Calu3 (cell line): ENCODE measurements around the gene CREBRF. TPM values are rescaled to one million over a fixed set of nuclear protein-coding genes. Genes with fewer than 3 reads are reported as not detected.

Experiments
- BruUV-seq: library from RNA; stranded (reverse); fragments of 400-500 nt; replicated peaks from 2 replicates; lab custom pipeline; 2021; lab: Mats Ljungman, UMichigan
- CTCF ChIA-PET: fragments of 300-600 bp; sonication (Branson Sonifier 250); formaldehyde crosslinking; loops from one replicate; lab custom pipeline; 2022; ENCODE audit warnings: antibody characterized with exemption; lab: Charles Lee
- DNase-seq: peaks from one replicate; pipeline ENCODE4 v3.0.0; 2022
- H3K27ac Mint-ChIP-seq: one replicate; pipeline ENCODE4 v1.8.0; 2022; ENCODE audit warnings: mixed read lengths; ENCODE audit not compliant: unreplicated experiment
- H3K27me3 Mint-ChIP-seq: one replicate; pipeline ENCODE4 v1.8.0; 2022; ENCODE audit warnings: mixed read lengths; ENCODE audit not compliant: unreplicated experiment
- H3K36me3 Mint-ChIP-seq: one replicate; pipeline ENCODE4 v1.8.0; 2022; ENCODE audit warnings: mild to moderate bottlenecking, moderate library complexity, mixed read lengths; ENCODE audit not compliant: insufficient read depth, unreplicated experiment
- H3K4me1 Mint-ChIP-seq: one replicate; pipeline ENCODE4 v1.8.0; 2022; ENCODE audit warnings: mild to moderate bottlenecking, low read depth, mixed read lengths; ENCODE audit not compliant: unreplicated experiment
- H3K4me3 Mint-ChIP-seq: one replicate; pipeline ENCODE4 v1.8.0; 2022; ENCODE audit warnings: mild to moderate bottlenecking, low read depth, moderate library complexity, mixed read lengths; ENCODE audit not compliant: unreplicated experiment
- H3K9me3 Mint-ChIP-seq: one replicate; pipeline ENCODE4 v1.8.0; 2022; ENCODE audit warnings: low read depth, mixed read lengths; ENCODE audit not compliant: unreplicated experiment
- intact Hi-C: fragments of 100-400 bp; cut with micrococcal nuclease; formaldehyde crosslinking; loops from one replicate; pipeline ENCODE4 v1.10.0; 2022; ENCODE audit not compliant: unreplicated experiment
- total RNA-seq: library from RNA; stranded (reverse); gene quantifications from 2 replicates; pipeline ENCODE4 v1.2.3, GENCODE V29; 2022
- TF ChIP-seq, protein P1 (sequence below): fragments of 200-600 bp; IDR thresholded peaks from one replicate; pipeline ENCODE4 v1.8.0; 2022; ENCODE audit warnings: antibody characterized with exemption; ENCODE audit not compliant: unreplicated experiment

CREBRF gene
- total RNA-seq, 1 experiment from 2014 or later, result 18.2 TPM

- intact Hi-C loops, result no loop called here
Observed at GRCh38 chr5:173051746-173052145, 4.4 kb upstream of the CREBRF start.

GRCh38 chr5:173053041-173053440, 3.1 kb upstream of the CREBRF start:
- H3K4me1 Mint-ChIP-seq, result peaks cover 44% of the 10 kb centered on the region
- no peak overlapping the region for H3K27ac Mint-ChIP-seq
- no peak for DNase-seq
- TF ChIP-seq, protein P1, sequence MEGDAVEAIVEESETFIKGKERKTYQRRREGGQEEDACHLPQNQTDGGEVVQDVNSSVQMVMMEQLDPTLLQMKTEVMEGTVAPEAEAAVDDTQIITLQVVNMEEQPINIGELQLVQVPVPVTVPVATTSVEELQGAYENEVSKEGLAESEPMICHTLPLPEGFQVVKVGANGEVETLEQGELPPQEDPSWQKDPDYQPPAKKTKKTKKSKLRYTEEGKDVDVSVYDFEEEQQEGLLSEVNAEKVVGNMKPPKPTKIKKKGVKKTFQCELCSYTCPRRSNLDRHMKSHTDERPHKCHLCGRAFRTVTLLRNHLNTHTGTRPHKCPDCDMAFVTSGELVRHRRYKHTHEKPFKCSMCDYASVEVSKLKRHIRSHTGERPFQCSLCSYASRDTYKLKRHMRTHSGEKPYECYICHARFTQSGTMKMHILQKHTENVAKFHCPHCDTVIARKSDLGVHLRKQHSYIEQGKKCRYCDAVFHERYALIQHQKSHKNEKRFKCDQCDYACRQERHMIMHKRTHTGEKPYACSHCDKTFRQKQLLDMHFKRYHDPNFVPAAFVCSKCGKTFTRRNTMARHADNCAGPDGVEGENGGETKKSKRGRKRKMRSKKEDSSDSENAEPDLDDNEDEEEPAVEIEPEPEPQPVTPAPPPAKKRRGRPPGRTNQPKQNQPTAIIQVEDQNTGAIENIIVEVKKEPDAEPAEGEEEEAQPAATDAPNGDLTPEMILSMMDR, result no peak
- no peaks in the 10 kb centered on the region for H3K9me3 Mint-ChIP-seq
- CTCF ChIA-PET, result no interaction called here
- peaks cover 25% of the 10 kb centered on the region for H3K36me3 Mint-ChIP-seq
- H3K27me3 Mint-ChIP-seq, result no peaks in the 10 kb centered on the region
- no TSS peak for BruUV-seq
- intact Hi-C loops, result no loop called here
- no peak overlapping the region for H3K4me3 Mint-ChIP-seq

More at GRCh38 chr5:173051746-173052145, 4.4 kb upstream of the CREBRF start:
- Mint-ChIP-seq H3K36me3 (peaks cover 14% of the 10 kb centered on the region), H3K27ac (no peak overlapping the region), H3K27me3 (no peaks in the 10 kb centered on the region), H3K9me3 (no peaks in the 10 kb centered on the region), H3K4me1 (peaks cover 44% of the 10 kb centered on the region), H3K4me3 (no peak overlapping the region)
- no TSS peak for BruUV-seq
- no peak for DNase-seq
- CTCF ChIA-PET, result interaction anchor here (1.7 kb wide), 1 partner anchor 14 kb away, joined by 4 read pairs; no protein-coding TSS in a partner anchor
- TF ChIP-seq, protein P1, result no peak

- no peaks in the 10 kb centered on the region for H3K9me3 Mint-ChIP-seq
- TF ChIP-seq, protein P1, result no peak
- BruUV-seq, result no TSS peak
- DNase-seq, result no peak
- H3K4me1 Mint-ChIP-seq, result peaks cover 41% of the 10 kb centered on the region
- CTCF ChIA-PET, result no interaction called here
- H3K27ac Mint-ChIP-seq, result peak overlapping the region; percentile 92
- H3K27me3 Mint-ChIP-seq, result no peaks in the 10 kb centered on the region
- H3K36me3 Mint-ChIP-seq, result peaks cover 31% of the 10 kb centered on the region
- intact Hi-C loops, result no loop called here
- H3K4me3 Mint-ChIP-seq, result peak overlapping the region; percentile 98
Observed at GRCh38 chr5:173055042-173055721, 970 bp upstream of the CREBRF start.

DNA sequence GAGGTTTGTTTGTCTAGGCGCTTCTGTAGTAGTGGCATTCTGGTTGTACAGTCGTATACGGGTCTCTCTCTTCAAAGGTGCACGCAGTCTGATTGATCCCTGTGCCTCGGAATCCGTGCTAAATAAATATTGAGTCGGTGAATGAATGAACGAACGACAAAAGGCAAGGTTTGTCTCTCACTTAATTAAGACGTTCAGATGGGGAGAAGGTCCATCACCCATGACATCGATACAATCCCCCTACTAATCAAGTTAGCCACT, 500 bp upstream of the CREBRF start:
- Mint-ChIP-seq H3K36me3 (peaks cover 31% of the 10 kb centered on the region), H3K27me3 (no peaks in the 10 kb centered on the region), H3K4me1 (peaks cover 36% of the 10 kb centered on the region), H3K27ac (peak overlapping the region; percentile 92), H3K4me3 (peak overlapping the region; percentile 98), H3K9me3 (no peaks in the 10 kb centered on the region)
- intact Hi-C loops, result no loop called here
- BruUV-seq, result TSS peak; percentile 52
- CTCF ChIA-PET, result no interaction called here
- no peak for DNase-seq
- TF ChIP-seq, protein P1, result no peak
